SH-SY5Y (cell line): Measurements from ENCODE around the gene MRPS16.

Source experiments
- GATA2 ChIP-seq: IDR thresholded peaks from 2 replicates; pipeline ENCODE4 v1.6.1; 2011; ENCODE audit warnings: mild to moderate bottlenecking, low read depth, low read length
- GATA3 ChIP-seq: IDR thresholded peaks from 2 replicates; pipeline ENCODE4 v1.6.1; 2011; ENCODE audit warnings: low read depth, mild to moderate bottlenecking, low read length, moderate library complexity

DNA sequence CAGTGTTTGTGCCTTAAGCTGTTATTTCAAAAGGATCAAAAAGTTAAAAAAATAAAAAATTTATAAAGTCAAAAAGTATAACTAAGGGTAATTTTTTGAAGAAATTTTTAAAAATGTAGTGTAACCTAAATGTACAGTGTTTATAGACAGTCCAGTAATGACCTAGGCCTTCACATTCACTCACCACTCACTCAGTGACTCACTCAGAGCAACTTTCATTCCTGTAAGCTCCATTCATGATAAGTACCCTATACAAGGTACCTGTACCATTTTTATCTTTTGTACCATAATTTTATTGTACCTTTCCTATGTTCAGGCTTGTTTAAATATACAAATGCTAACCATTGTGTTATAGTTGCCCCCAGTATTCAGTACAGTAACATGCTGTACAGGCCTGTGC is 26.9 kb downstream of the MRPS16 start:
- TF ChIP-seq GATA2 = no peak
- no peak for TF ChIP-seq GATA3
